ENCODE measurements around the gene FNDC7. TPM values are rescaled to one million over a fixed set of nuclear protein-coding genes. Genes with fewer than 3 reads are reported as not detected.
"Not testable (repeated sequence)": the region's sequence is repeated elsewhere in the genome, so short reads cannot be mapped to it uniquely, and the experiment has no call there.

FNDC7 gene
- total and polyA plus RNA-seq, 2 donors: not detected

- Histone ChIP-seq H3K36me3 (ENCODE audit: insufficient read depth) (peaks cover 5% of the 10 kb centered on the region), H3K4me3 (ENCODE audit: low read depth, low read length) (no peak overlapping the region), H3K4me1 (ENCODE audit: insufficient read depth) (no peaks in the 10 kb centered on the region), H3K27ac (ENCODE audit: low read depth) (no peak overlapping the region)
- DNase-seq (ENCODE audit: extremely low spot score): no peak
Measured at GRCh38 chr1:108779455-108779854, 66.7 kb downstream of the FNDC7 start.

- no peak for DNase-seq (ENCODE audit: extremely low spot score)
- no peak overlapping the region for H3K27ac ChIP-seq (ENCODE audit: low read depth)
- H3K36me3 ChIP-seq (ENCODE audit: insufficient read depth): peaks cover 5% of the 10 kb centered on the region
- WGBS: 94% methylated on average over 3 of the region's 3 CpGs
- no peak overlapping the region for H3K4me3 ChIP-seq (ENCODE audit: low read depth, low read length)
- no peaks in the 10 kb centered on the region for H3K4me1 ChIP-seq (ENCODE audit: insufficient read depth)
Measured at GRCh38 chr1:108780937-108781574, 68.3 kb downstream of the FNDC7 start.

- 98% methylated on average over 1 of the region's 1 CpG for WGBS
- H3K4me1 ChIP-seq (ENCODE audit: insufficient read depth); H3K36me3 ChIP-seq (ENCODE audit: insufficient read depth); DNase-seq (ENCODE audit: extremely low spot score); H3K4me3 ChIP-seq (ENCODE audit: low read depth, low read length); H3K27ac ChIP-seq (ENCODE audit: low read depth): not testable (repeated sequence)
Measured at GRCh38 chr1:108781575-108781944, 68.9 kb downstream of the FNDC7 start.

GRCh38 chr1:108785264-108785663 lies 72.6 kb downstream of the FNDC7 start:
- 96% methylated on average over 6 of the region's 6 CpGs for WGBS
- H3K36me3 ChIP-seq (ENCODE audit: insufficient read depth): no peaks in the 10 kb centered on the region
- H3K27ac ChIP-seq (ENCODE audit: low read depth): no peak overlapping the region
- H3K4me3 ChIP-seq (ENCODE audit: low read depth, low read length): no peak overlapping the region
- no peak for DNase-seq (ENCODE audit: extremely low spot score)
- no peaks in the 10 kb centered on the region for H3K4me1 ChIP-seq (ENCODE audit: insufficient read depth)

GRCh38 chr1:108785880-108786279 lies 73.2 kb downstream of the FNDC7 start:
- H3K36me3 ChIP-seq (ENCODE audit: insufficient read depth): no peaks in the 10 kb centered on the region
- 99% methylated on average over 2 of the region's 2 CpGs for WGBS

GRCh38 chr1:108791790-108792189 lies 79.1 kb downstream of the FNDC7 start:
- H3K36me3 ChIP-seq (ENCODE audit: insufficient read depth): peaks cover 2% of the 10 kb centered on the region
- 95% methylated on average over 1 of the region's 1 CpG for WGBS
- H3K4me3 ChIP-seq (ENCODE audit: low read depth, low read length): no peak overlapping the region

More at GRCh38 chr1:108785880-108786279, 73.2 kb downstream of the FNDC7 start:
- no peak overlapping the region for H3K27ac ChIP-seq (ENCODE audit: low read depth)
- no peaks in the 10 kb centered on the region for H3K4me1 ChIP-seq (ENCODE audit: insufficient read depth)
- no peak for DNase-seq (ENCODE audit: extremely low spot score)
- H3K4me3 ChIP-seq (ENCODE audit: low read depth, low read length): no peak overlapping the region

More at GRCh38 chr1:108791790-108792189, 79.1 kb downstream of the FNDC7 start:
- no peak for DNase-seq (ENCODE audit: extremely low spot score)
- Histone ChIP-seq H3K27ac (ENCODE audit: low read depth) (no peak overlapping the region), H3K4me1 (ENCODE audit: insufficient read depth) (no peaks in the 10 kb centered on the region)

Other genes starting within 250 kb of the FNDC7 start
- 82.1 TPM for gene EEIG2, start 152.8 kb upstream of the FNDC7 start, total RNA-seq
- 10.2 TPM for gene EEIG2, start 152.8 kb upstream of the FNDC7 start, polyA plus RNA-seq
- gene HENMT1, start 51.8 kb upstream of the FNDC7 start, total RNA-seq: 11.4 TPM
- gene HENMT1, start 51.8 kb upstream of the FNDC7 start, polyA plus RNA-seq: 4.7 TPM
- gene PRPF38B, start 20.6 kb upstream of the FNDC7 start, total RNA-seq: 26.6 TPM
- gene PRPF38B, start 20.6 kb upstream of the FNDC7 start, polyA plus RNA-seq: 29.6 TPM
- gene STXBP3, start 33.8 kb downstream of the FNDC7 start, total RNA-seq: 118 TPM
- 36.7 TPM for gene STXBP3, start 33.8 kb downstream of the FNDC7 start, polyA plus RNA-seq
- gene AKNAD1, start 144.2 kb downstream of the FNDC7 start, total RNA-seq: 1.8 TPM
- gene AKNAD1, start 144.2 kb downstream of the FNDC7 start, polyA plus RNA-seq: 1.2 TPM
- gene GPSM2, start 164.1 kb downstream of the FNDC7 start, total RNA-seq: 66.4 TPM
- 5.6 TPM for gene GPSM2, start 164.1 kb downstream of the FNDC7 start, polyA plus RNA-seq